Activated CD4-positive, alpha-beta T cell treated with anti-CD3 and anti-CD28 coated beads, Interleukin-2, amount 50 U/mL, for 1 hour (primary cell): Measurements from ENCODE around the gene CYSTM1.
"Not testable (repeated sequence)": the region's sequence is repeated elsewhere in the genome, so short reads cannot be mapped to it uniquely, and the experiment has no call there.

Experiments
- DNase-seq: peaks from one replicate; pipeline ENCODE4 v3.0.0-alpha.2; 2020

Gene CYSTM1

DNA sequence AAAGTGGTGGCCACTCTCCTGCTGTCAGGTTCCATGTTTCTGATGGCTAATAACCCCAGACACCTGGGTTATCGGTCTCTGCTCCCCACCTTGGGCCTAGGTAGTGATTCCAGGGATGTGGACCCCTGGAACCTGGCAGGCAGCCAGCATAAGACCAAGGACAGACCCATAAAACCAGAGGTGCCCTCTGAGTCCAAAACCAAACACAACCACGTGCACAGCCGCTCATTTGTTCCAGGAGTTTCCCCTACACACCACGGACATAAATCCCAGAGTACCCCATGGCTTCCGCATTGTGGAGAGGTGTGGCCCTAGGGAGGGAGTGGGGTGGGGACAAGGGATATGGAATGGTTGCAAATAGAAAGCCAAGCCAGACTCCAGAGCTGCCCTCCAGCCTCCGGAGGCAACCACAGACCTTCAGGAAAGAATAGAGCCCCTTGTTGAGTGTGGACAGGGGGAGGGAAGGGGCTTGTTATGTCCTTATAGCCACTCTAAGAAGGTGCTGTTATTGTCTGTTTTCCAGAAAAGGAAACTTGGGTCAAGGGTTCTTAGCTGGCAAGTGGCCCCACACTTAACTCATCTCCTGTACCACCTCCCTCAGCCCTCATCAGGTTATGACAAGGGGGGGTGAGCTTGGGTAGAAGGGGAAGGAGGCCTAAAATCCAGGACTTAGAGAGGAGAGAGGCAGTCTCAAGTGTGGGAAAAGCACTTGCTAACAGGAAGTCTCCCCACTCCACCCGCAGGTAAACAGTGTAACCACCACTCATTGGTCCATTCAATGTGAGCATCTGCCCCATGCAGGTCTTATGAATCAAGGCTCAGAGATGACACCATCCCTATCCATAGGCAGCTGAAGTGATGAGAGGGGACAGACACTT is 23.6 kb upstream of the CYSTM1 start:
- DNase-seq, result no peak

DNA sequence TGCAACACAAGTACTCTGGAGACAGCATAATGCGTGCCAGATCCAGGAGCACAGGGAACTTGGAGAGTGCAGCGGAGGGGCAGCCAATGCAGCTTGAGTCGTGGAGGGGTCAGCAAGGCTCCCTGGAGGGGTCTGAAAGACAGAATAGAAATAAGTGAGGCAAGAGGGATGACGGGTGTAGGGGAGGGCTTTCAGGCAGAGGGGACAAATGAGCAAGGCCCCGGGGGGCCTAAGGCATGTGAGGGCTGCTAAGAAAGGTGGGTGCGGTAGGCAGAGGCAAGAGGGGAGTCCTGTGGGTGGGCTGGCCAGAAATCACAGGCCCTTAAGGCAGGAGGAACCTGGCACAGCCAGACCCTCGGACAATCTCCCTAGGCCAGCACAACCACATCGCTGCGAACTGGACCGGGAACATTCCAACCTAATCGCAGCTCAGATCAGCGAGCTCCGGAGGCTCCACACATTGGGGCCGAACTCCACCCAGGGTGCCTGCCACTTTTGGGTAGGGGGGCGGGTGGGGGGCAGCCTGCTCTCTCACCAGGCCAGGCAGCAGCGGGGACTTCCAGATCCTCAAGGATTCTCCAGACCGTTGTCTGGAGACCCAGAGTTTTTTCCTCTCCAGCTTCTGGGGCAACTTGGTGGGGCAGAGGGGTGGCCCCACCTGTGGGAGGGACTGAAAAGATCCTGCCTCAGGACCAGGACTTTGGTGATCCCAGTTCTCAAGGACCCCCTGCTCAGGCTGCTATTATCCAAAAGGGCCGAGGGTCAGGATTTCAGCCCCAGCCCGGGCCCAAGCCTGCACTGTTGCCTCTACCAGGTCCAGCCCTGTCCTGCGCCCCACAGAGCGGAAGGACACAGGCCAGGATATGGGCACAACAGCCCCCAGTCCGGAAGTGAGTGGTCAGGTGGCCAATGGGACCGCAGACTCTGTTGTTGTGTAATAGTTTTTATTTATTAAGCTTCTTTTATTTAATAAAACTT is 22.7 kb upstream of the CYSTM1 start:
- no peak for DNase-seq

GRCh38 chr5:140153255-140153654 is 21.7 kb upstream of the CYSTM1 start:
- DNase-seq, result no peak

DNA sequence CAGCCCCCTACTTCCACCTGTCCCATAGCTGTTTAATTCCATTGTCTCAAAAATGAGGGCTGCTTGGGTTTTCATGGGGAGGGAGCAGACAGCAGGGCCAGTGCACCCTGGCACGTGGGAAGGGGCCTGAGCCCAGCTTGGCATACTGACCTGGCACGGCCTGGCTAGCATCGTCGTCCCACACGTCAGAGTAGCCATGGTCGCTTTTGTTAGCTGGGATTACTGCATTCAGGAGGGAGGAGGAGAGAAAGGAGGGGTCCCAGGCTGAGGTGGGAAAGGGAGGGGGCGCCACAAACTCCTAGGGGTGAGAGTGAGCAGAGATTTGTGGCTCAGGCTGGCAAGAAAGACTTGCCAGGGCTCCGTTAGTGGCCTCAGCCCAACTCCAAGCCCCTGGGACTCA is 21.1 kb upstream of the CYSTM1 start:
- no peak for DNase-seq

DNA sequence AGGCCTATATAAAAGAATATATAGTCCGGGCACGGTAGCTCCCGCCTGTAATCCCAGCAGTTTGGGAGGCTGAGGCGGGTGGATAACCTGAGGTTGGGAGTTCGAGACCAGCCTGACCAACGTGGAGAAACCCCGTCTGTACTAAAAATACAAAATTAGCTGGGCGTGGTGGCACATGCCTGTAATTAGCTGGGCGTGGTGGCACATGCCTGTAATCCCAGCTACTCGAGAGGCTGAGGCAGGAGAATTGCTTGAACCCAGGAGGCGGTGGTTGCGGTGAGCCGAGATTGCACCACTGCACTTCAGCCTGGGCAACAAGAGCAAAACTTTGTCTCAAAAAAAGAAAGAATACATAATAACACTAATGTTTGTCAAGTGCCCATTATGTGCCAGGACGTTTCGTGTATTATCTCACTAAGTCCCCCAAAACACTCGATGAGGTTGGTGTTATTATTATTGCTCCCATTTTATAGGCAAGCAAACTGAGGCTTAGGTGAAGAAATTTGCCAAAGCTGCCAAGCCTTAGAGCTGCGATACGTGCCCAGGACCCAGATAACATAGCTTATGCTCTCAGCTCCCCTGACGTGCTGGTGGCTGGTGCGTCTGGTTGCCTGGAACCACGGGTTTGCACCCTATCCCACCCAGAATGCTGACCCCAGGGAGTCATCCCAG is 20.1 kb upstream of the CYSTM1 start:
- DNase-seq, result not testable (repeated sequence)

GRCh38 chr5:140157032-140157781 is 17.8 kb upstream of the CYSTM1 start:
- peak; percentile 88 for DNase-seq

DNA sequence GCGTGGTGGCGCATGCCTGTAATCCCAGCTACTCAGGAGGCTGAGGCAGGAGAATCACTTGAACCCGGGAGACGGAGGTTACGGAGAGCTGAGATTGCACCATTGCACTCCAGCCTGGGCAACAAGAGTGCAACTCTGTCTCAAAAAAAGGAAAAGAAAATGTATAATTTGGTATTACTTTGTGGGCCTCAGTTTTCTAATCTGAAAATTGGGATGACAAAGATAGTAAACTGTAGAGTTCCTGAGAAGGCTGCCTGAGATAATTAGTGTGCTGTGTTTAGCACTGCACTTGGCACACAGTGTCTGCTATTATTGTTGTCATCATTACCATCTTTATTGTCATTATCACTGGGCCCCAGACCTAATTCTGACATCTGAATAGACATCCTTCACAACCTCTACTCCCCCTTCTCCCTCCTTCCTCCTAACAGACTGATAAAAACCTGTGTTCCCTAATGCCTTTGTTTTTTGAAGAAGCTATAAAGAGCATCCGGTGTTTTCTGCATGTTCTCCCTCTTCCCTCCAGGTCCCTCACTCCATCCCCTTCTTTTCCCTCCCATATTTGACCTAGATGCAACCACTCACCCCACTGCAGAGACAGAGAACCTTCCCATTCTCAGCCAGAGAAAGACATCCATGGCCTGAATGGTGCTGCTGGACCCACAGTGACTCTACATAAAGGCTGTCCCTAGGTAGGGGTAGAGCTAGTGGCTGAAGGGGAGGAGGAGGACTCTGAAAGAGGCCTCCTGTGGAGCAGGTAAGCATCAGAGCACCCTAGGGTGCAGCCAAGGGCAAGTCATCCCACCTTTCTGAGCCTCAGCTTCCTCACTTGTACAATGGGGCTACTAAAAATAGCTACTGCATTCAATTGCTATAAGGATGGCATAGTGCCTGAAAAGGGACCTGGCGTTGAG is 15.7 kb upstream of the CYSTM1 start:
- no peak for DNase-seq

DNA sequence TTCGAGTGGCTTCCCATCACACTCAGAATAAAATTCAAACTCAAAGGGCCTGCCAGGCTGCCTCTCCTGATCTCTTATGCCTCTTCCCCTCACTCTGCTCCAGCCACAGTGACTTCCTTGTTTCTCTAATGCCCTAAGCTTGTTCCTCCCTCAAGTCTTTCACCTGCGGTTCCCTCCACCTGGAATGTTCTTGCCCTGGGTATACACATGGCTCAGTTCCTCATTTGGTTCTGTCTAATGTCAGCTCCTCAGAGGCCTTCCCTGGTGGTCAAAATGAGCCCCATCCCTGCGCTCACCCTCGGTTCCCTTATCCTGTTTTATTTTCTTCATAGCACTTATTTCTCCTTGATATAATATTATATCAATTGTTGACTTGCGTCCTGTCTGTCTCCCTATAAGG is 12.7 kb upstream of the CYSTM1 start:
- DNase-seq, result no peak

DNA sequence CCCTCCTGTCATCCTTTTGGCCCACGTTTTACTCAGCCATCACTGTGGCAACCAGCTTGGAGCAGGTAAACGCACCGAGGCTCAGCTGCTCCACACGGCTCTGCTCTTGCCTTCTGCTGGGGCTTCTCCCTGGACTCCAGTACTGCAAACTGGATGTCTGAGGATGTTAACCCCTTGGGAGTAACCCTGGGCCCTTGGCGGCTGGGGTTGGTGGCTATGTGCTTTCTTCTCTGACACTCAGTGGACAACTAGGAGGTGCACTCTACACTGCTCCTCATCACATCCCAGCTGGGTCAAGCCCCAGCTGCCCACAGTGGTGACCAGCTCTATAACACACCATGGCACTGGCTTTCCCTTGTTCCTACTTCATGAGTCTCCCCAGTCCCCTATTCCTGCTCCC is 12.2 kb upstream of the CYSTM1 start:
- no peak for DNase-seq

DNA sequence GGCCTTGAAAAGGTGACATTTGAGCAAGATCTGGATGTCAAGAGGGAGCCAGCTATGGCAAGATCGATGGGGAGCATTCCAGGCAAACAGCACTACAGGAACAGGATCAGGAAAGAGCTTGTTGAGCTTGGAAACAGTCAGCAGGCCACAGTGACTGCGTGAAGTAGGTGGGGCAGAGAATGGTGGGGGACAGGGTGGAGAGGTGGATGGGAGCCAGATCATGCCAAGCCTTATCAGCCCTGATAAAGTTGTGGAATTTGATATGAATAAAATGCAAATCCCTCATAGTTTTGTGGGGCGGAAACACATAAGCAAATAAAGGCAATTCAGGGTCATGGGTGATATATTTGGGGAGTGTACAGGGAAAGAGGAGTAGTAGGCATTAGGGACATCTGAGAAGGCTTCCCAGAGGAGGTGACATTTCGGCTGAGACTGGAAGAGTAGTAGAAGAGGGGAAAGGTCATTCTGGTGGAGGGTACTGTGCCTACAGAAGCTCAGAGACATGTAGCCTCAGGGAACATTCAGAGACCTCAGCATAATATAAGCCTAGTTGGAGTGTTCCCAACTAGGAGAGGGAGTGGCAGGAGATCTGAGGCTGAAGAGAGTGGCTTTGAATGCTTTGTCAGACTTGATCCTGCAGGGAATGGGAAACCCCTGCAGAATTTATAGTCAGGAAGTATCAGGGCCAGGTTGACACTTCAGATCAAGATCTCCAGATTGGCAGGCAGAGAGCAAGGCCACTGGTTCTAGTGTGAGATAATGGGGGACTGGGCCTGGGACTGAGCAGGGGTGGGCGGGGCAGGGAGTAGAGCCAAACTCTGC is 9.7 kb upstream of the CYSTM1 start:
- no peak for DNase-seq

- no peak for DNase-seq
These were observed 9.1 kb upstream of the CYSTM1 start for GRCh38 chr5:140165923-140166270.

- no peak for DNase-seq
These were observed 8.1 kb upstream of the CYSTM1 start for GRCh38 chr5:140166911-140167310.

DNA sequence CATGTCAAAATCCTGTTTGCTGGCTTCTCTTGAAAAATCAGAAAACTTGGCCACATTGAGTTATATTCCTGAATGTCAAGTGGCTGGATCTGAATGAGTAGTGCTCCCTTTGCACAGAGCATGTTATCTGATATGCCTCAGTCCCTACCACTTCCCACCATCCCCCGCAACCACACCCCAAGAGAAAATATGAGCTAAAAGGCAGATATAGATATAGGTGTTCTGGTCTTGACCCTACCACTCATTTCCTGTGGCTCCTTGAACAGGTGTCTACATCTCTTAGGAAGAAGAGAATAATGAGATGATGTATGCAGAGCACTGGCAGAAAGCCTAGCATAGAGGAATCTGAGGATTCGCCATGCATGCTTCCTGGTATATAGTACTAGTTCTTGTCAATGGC is 6.6 kb upstream of the CYSTM1 start:
- DNase-seq, result no peak

DNA sequence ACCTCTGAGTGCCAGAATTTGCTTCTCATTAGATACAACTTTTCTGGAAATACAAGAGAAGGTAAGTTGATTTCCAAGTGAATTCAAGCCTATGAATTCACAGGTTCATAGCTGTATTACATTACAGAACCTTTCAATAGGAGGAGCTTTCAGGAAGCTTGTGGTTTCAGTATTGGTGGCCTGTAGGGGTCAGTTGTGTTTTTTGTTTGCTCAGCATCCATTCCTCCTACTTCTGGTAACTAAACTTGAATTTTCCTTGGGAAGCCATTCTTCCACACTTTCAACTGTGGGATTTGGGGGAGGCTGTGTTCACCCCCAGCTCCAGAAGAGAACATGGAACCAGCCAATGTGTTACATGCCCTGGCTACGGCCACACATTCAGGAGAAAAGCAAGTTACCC is 5.6 kb upstream of the CYSTM1 start:
- DNase-seq, result no peak

GRCh38 chr5:140172483-140172882 is 2.5 kb upstream of the CYSTM1 start:
- no peak for DNase-seq

DNA sequence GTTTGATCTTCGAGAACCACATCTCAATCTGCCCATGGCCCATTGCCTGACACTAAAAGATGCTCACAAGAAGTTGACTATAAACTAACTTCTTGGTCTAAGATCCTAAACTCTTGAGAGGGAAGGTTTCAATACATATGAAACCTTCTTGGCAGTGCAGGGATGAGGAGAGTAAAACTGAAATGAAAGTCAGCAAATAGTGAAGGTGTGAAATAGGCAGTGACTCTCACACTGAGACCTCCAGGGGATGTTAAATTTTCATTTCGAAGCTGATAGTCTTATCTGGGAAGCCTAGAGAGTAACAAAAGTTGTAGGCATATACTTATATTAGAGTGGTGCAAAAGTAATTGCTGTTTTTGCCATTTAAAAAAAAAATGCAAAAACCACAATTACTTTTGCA is 974 bp upstream of the CYSTM1 start:
- DNase-seq, result no peak

GRCh38 chr5:140175367-140176030 is 511 bp downstream of the CYSTM1 start:
- DNase-seq, result peak; percentile 57

DNA sequence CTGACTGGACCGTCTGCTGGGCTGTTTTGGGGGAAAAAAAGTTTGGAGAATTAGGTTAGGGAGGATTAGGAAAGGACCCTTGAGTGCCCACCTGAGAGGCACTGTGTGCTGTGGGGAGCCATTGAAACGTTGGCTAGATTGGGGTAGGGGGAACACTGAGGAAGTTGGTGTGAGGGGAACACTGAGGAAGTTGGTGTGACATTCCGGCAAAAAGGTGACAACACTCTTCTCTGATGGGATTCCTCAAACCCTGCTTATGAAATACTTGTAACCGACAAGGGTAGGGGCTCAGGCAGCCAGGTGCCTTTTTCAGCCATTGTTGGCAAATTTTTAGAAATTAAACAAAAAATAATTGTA is 1.0 kb downstream of the CYSTM1 start:
- DNase-seq, result no peak

DNA sequence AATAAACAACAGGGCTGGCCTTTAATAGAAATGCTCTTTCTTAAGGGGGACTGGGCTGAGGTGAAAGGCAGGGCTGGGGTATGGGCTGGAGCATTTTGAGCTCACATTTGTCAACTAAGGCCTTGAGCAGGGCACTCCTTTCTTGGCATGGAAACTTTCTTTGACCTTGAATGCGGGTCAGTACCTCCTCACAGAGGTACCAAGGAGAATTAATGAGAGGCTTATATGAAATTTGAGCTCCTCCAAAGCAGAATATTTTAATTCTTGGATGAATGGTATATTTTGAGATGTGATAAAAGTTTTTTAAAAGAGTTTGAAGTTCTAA is 3.1 kb downstream of the CYSTM1 start:
- DNase-seq, result no peak

DNA sequence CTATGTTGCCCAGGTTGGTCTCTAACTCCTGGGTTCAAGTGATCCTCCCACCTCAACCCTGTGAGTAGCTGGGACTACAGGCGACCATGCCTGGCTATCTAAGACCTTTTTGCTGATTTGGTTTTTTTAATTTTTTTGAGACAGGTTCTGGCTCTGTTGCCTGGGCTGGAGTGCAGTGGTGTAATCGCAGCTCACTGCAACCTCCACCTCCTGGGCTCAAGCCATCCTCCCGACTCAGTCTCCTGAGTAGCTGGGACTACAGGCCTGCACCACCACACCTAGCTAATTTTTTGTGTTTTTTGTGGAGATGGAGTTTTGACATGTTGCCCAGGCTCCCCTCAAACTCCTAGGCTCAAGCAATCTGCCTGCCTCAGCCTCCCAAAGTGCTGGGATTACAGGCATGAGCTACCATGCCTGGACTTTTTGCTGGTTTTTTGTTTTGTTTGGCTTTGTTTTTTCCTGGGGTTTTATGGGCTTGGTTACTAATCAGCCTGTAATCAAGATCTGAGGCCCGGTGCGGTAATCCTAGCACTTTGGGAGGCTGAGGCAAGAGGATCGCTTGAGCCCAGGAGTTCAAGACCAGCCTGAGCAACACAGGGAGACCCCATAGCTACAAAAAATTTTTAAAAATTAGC is 3.6 kb downstream of the CYSTM1 start:
- DNase-seq, result no peak
